Measurements from ENCODE around the gene FRAS1. TPM values are rescaled to one million over a fixed set of nuclear protein-coding genes. Genes with fewer than 3 reads are reported as not detected.

The FRAS1 gene
- polyA plus RNA-seq, 1 donor from 2014 or later = 2.8 TPM

DNA sequence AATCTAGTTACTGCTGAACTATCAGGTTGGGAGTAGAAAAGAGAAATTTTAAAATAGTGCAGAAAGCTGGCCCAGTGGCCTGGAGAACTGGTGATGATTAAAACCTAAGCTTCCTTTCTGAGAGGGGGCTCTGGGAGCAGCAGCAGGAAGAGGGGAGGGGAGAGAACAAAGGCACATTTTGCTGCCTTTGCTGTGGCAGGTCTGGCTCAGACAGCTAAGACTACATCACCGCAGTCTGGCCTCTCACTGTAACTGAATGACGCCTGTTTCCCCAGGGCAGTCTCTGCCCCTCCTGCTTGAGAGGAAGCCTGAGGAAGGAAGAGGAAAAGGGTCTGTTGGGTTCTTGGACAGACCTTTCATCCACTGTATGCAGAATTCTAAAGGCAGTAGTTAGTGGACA lies 148.5 kb downstream of the FRAS1 start:
- H3K4me3 ChIP-seq (ENCODE audit: low read length) = no peak overlapping the region
- H3K9ac ChIP-seq (ENCODE audit: low read length) = no peak overlapping the region
- no peaks in the 10 kb centered on the region for H3K27me3 ChIP-seq (ENCODE audit: insufficient read depth, low read depth, low read length)
- no peak overlapping the region for H3K4me2 ChIP-seq (ENCODE audit: low read length)
- H3F3A ChIP-seq (ENCODE audit: insufficient read depth, low read length, poor library complexity, severe bottlenecking) = no peaks in the 10 kb centered on the region
- H4K20me1 ChIP-seq (ENCODE audit: insufficient read depth) = no peaks in the 10 kb centered on the region
- H3K79me2 ChIP-seq (replicated peaks; ENCODE audit: insufficient read depth, low read length) = no peaks in the 10 kb centered on the region
- no peaks in the 10 kb centered on the region for H3K36me3 ChIP-seq (ENCODE audit: insufficient read depth, low read length)
- no peaks in the 10 kb centered on the region for H3K9me3 ChIP-seq (ENCODE audit: low read length)
- no peak overlapping the region for H2AFZ ChIP-seq (ENCODE audit: low read depth, low read length)
- H3K9me2 ChIP-seq (ENCODE audit: insufficient read depth, low read length) = no peaks in the 10 kb centered on the region
- H3K27ac ChIP-seq (ENCODE audit: low read length) = no peak overlapping the region
- TF ChIP-seq EZH2 (IDR thresholded peaks at IDR 0.05; ENCODE audit: borderline replicate concordance, insufficient read depth, low read length, poor library complexity, severe bottlenecking) (no peak), POLR2AphosphoS5 (IDR thresholded peaks at IDR 0.05) (no peak)

DNA sequence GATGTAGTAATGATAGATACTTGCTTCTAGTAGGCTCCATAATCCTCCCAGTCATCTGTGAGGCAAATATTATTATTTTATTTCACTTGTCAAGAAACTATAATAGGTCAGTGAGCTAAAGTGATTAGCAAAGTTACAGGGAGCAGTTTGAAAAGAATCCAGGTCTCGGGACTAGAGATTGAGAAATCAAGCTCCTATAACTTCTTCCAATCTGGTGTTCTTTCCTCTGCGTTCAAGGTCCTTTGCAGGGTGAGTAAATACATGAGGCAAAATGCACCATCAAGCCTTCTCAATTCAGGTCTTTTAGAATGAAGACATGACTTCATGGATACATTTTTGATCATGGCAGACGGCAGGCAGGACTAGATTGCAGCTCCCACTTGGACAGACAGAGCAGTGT lies 150.4 kb downstream of the FRAS1 start:
- no peaks in the 10 kb centered on the region for H3K27me3 ChIP-seq (ENCODE audit: insufficient read depth, low read depth, low read length)
- H3K9me2 ChIP-seq (ENCODE audit: insufficient read depth, low read length) = no peaks in the 10 kb centered on the region
- H3K4me3 ChIP-seq (ENCODE audit: low read length) = no peak overlapping the region
- no peaks in the 10 kb centered on the region for H3F3A ChIP-seq (ENCODE audit: insufficient read depth, low read length, poor library complexity, severe bottlenecking)
- H3K9ac ChIP-seq (ENCODE audit: low read length) = no peak overlapping the region
- H3K4me2 ChIP-seq (ENCODE audit: low read length) = no peak overlapping the region
- no peak overlapping the region for H2AFZ ChIP-seq (ENCODE audit: low read depth, low read length)
- no peaks in the 10 kb centered on the region for H3K79me2 ChIP-seq (replicated peaks; ENCODE audit: insufficient read depth, low read length)
- H3K27ac ChIP-seq (ENCODE audit: low read length) = no peak overlapping the region
- no peaks in the 10 kb centered on the region for H4K20me1 ChIP-seq (ENCODE audit: insufficient read depth)
- TF ChIP-seq EZH2 (IDR thresholded peaks at IDR 0.05; ENCODE audit: borderline replicate concordance, insufficient read depth, low read length, poor library complexity, severe bottlenecking) = no peak
- TF ChIP-seq, protein P1, sequence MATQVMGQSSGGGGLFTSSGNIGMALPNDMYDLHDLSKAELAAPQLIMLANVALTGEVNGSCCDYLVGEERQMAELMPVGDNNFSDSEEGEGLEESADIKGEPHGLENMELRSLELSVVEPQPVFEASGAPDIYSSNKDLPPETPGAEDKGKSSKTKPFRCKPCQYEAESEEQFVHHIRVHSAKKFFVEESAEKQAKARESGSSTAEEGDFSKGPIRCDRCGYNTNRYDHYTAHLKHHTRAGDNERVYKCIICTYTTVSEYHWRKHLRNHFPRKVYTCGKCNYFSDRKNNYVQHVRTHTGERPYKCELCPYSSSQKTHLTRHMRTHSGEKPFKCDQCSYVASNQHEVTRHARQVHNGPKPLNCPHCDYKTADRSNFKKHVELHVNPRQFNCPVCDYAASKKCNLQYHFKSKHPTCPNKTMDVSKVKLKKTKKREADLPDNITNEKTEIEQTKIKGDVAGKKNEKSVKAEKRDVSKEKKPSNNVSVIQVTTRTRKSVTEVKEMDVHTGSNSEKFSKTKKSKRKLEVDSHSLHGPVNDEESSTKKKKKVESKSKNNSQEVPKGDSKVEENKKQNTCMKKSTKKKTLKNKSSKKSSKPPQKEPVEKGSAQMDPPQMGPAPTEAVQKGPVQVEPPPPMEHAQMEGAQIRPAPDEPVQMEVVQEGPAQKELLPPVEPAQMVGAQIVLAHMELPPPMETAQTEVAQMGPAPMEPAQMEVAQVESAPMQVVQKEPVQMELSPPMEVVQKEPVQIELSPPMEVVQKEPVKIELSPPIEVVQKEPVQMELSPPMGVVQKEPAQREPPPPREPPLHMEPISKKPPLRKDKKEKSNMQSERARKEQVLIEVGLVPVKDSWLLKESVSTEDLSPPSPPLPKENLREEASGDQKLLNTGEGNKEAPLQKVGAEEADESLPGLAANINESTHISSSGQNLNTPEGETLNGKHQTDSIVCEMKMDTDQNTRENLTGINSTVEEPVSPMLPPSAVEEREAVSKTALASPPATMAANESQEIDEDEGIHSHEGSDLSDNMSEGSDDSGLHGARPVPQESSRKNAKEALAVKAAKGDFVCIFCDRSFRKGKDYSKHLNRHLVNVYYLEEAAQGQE (IDR thresholded peaks at IDR 0.05; ENCODE audit: borderline replicate concordance) = no peak
- TF ChIP-seq POLR2AphosphoS5 (IDR thresholded peaks at IDR 0.05) = no peak
- no peak for TF ChIP-seq SMC3 (conservative IDR thresholded peaks at IDR 0.05; ENCODE audit: poor library complexity)
- TF ChIP-seq RAD21 (conservative IDR thresholded peaks at IDR 0.05) = no peak
- TF ChIP-seq EP300 (conservative IDR thresholded peaks at IDR 0.05; ENCODE audit: poor library complexity, severe bottlenecking) = no peak
- no peak for TF ChIP-seq TAF1 (IDR thresholded peaks at IDR 0.05; ENCODE audit: low read depth)
- TF ChIP-seq, protein P2, sequence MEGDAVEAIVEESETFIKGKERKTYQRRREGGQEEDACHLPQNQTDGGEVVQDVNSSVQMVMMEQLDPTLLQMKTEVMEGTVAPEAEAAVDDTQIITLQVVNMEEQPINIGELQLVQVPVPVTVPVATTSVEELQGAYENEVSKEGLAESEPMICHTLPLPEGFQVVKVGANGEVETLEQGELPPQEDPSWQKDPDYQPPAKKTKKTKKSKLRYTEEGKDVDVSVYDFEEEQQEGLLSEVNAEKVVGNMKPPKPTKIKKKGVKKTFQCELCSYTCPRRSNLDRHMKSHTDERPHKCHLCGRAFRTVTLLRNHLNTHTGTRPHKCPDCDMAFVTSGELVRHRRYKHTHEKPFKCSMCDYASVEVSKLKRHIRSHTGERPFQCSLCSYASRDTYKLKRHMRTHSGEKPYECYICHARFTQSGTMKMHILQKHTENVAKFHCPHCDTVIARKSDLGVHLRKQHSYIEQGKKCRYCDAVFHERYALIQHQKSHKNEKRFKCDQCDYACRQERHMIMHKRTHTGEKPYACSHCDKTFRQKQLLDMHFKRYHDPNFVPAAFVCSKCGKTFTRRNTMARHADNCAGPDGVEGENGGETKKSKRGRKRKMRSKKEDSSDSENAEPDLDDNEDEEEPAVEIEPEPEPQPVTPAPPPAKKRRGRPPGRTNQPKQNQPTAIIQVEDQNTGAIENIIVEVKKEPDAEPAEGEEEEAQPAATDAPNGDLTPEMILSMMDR (IDR thresholded peaks at IDR 0.05; ENCODE audit: poor library complexity, severe bottlenecking) = no peak
- no peak for TF ChIP-seq MXI1 (conservative IDR thresholded peaks at IDR 0.05; ENCODE audit: poor library complexity, severe bottlenecking)
- H3K36me3 ChIP-seq (ENCODE audit: insufficient read depth, low read length) = no peaks in the 10 kb centered on the region
- H3K9me3 ChIP-seq (ENCODE audit: low read length) = no peaks in the 10 kb centered on the region

DNA sequence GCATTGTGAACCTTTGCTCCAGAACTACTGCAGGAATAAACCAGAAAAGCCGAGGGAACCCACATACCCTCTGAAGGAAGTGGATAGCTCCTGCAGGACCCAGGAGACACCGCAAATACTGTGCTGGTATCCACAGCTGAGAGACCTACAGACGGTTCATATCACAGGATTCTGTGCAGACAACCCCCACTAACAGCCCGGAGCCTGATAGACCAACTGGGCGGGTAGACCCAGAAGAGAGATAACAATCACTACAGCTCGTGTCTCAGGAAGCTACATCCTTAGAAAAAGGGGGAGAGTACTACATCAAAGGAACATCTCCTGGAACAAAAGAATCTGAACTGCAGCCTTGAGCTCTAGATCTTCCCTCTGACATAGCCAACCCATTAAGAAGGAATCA lies 150.8 kb downstream of the FRAS1 start:
- Histone ChIP-seq H3F3A (ENCODE audit: insufficient read depth, low read length, poor library complexity, severe bottlenecking) (no peaks in the 10 kb centered on the region), H3K9me2 (ENCODE audit: insufficient read depth, low read length) (no peaks in the 10 kb centered on the region), H3K36me3 (ENCODE audit: insufficient read depth, low read length) (no peaks in the 10 kb centered on the region), H3K9me3 (ENCODE audit: low read length) (no peaks in the 10 kb centered on the region), H3K9ac (ENCODE audit: low read length) (no peak overlapping the region), H3K27ac (ENCODE audit: low read length) (no peak overlapping the region), H3K79me2 (replicated peaks; ENCODE audit: insufficient read depth, low read length) (no peaks in the 10 kb centered on the region), H3K27me3 (ENCODE audit: insufficient read depth, low read depth, low read length) (no peaks in the 10 kb centered on the region), H2AFZ (ENCODE audit: low read depth, low read length) (no peak overlapping the region), H3K4me2 (ENCODE audit: low read length) (no peak overlapping the region), H4K20me1 (ENCODE audit: insufficient read depth) (no peaks in the 10 kb centered on the region), H3K4me3 (ENCODE audit: low read length) (no peak overlapping the region)
- TF ChIP-seq EZH2 (IDR thresholded peaks at IDR 0.05; ENCODE audit: borderline replicate concordance, insufficient read depth, low read length, poor library complexity, severe bottlenecking) (no peak), MXI1 (conservative IDR thresholded peaks at IDR 0.05; ENCODE audit: poor library complexity, severe bottlenecking) (no peak), TAF1 (IDR thresholded peaks at IDR 0.05; ENCODE audit: low read depth) (no peak), RAD21 (conservative IDR thresholded peaks at IDR 0.05) (no peak), EP300 (conservative IDR thresholded peaks at IDR 0.05; ENCODE audit: poor library complexity, severe bottlenecking) (no peak), POLR2AphosphoS5 (IDR thresholded peaks at IDR 0.05) (no peak), SMC3 (conservative IDR thresholded peaks at IDR 0.05; ENCODE audit: poor library complexity) (no peak)
- TF ChIP-seq, protein P2 (IDR thresholded peaks at IDR 0.05; ENCODE audit: poor library complexity, severe bottlenecking) = no peak
- TF ChIP-seq, protein P1 (IDR thresholded peaks at IDR 0.05; ENCODE audit: borderline replicate concordance) = no peak

All from neural cell (in vitro differentiated cells).